ENCODE measurements around the gene PIGK. TPM values are rescaled to one million over a fixed set of nuclear protein-coding genes. Genes with fewer than 3 reads are reported as not detected.

The PIGK gene
- polyA plus RNA-seq, 3 donors, result 4.0 to 24.7 (median 19.4) TPM

GRCh38 chr1:77265180-77265579 is 46.0 kb upstream of the PIGK start:
- DNase-seq, result no peak
- no peak overlapping the region for H2AFZ ChIP-seq (ENCODE audit: insufficient read depth, low read depth, low read length, poor library complexity, severe bottlenecking)
- no peaks in the 10 kb centered on the region for H3K36me3 ChIP-seq (replicated peaks in 1 of 2; ENCODE audit: control insufficient read depth in 1 of 2, insufficient read depth in 2 of 2, low read length in 2 of 2)
- no peaks in the 10 kb centered on the region for H3K79me2 ChIP-seq (ENCODE audit: insufficient read depth, low read length)
- Mint-ChIP-seq H3K4me1 (no peaks in the 10 kb centered on the region), H3K4me3 (no peak overlapping the region), H3K36me3 (no peaks in the 10 kb centered on the region), H3K9me3 (peaks cover 0 to 9% (median 0%) of the 10 kb centered on the region in 7 donors), H3K27me3 (ENCODE audit: low read depth in 3 of 3) (peaks cover 2 to 12% (median 7%) of the 10 kb centered on the region in 3 donors), H3K27ac (no peak overlapping the region)
- no peak overlapping the region for H3K4me3 ChIP-seq (replicated peaks in 1 of 3; ENCODE audit: low read depth in 2 of 3, low read length in 3 of 3)
- no peak overlapping the region for H3K9ac ChIP-seq (ENCODE audit: insufficient read depth, low read length, poor library complexity, severe bottlenecking)
- no peaks in the 10 kb centered on the region for H3K9me3 ChIP-seq (replicated peaks in 1 of 2; ENCODE audit: control insufficient read depth in 1 of 2, insufficient read depth in 1 of 2, low read length in 2 of 2)
- no peak overlapping the region for H3K27ac ChIP-seq (ENCODE audit: low read depth in 1 of 2, low read length in 2 of 2)
- H3K4me2 ChIP-seq (replicated peaks; ENCODE audit: extremely low read depth, low read length, poor library complexity, severe bottlenecking), result no peak overlapping the region
- WGBS (ENCODE audit: insufficient coverage), result 100% methylated on average over 1 of the region's 1 CpG
- intact Hi-C loops (cut with micrococcal nuclease), result no loop called here
- no peaks in the 10 kb centered on the region for H3K27me3 ChIP-seq (ENCODE audit: control insufficient read depth in 2 of 2, insufficient read depth in 2 of 2, low read length in 2 of 2)
- H3K4me1 ChIP-seq (ENCODE audit: control insufficient read depth in 1 of 2, insufficient read depth in 2 of 2, low read length in 2 of 2), result no peaks in the 10 kb centered on the region
- TF ChIP-seq CTCF (IDR thresholded peaks at IDR 0.05), result no peak
- no peaks in the 10 kb centered on the region for H4K20me1 ChIP-seq (ENCODE audit: insufficient read depth, low read length)

- no peaks in the 10 kb centered on the region for H3K4me1 ChIP-seq (ENCODE audit: control insufficient read depth in 1 of 2, insufficient read depth in 2 of 2, low read length in 2 of 2)
- H3K27ac Mint-ChIP-seq, result no peak overlapping the region
- no peaks in the 10 kb centered on the region for H3K27me3 ChIP-seq (ENCODE audit: control insufficient read depth in 2 of 2, insufficient read depth in 2 of 2, low read length in 2 of 2)
- H3K27me3 Mint-ChIP-seq (ENCODE audit: low read depth in 3 of 3), result peaks cover 0 to 7% (median 5%) of the 10 kb centered on the region in 3 donors
- no peak overlapping the region for H3K4me3 ChIP-seq (replicated peaks in 1 of 3; ENCODE audit: low read depth in 2 of 3, low read length in 3 of 3)
- no peaks in the 10 kb centered on the region for H3K9me3 ChIP-seq (replicated peaks in 1 of 2; ENCODE audit: control insufficient read depth in 1 of 2, insufficient read depth in 1 of 2, low read length in 2 of 2)
- intact Hi-C loops (cut with micrococcal nuclease), result no loop called here
- H3K79me2 ChIP-seq (ENCODE audit: insufficient read depth, low read length), result no peaks in the 10 kb centered on the region
- no peak overlapping the region for H3K9ac ChIP-seq (ENCODE audit: insufficient read depth, low read length, poor library complexity, severe bottlenecking)
- H3K27ac ChIP-seq (ENCODE audit: low read depth in 1 of 2, low read length in 2 of 2), result no peak overlapping the region
- H3K4me3 Mint-ChIP-seq, result no peak overlapping the region
- H3K4me2 ChIP-seq (replicated peaks; ENCODE audit: extremely low read depth, low read length, poor library complexity, severe bottlenecking), result no peak overlapping the region
- H3K36me3 Mint-ChIP-seq, result no peaks in the 10 kb centered on the region
- no peaks in the 10 kb centered on the region for H3K36me3 ChIP-seq (replicated peaks in 1 of 2; ENCODE audit: control insufficient read depth in 1 of 2, insufficient read depth in 2 of 2, low read length in 2 of 2)
- no peak for TF ChIP-seq CTCF (IDR thresholded peaks at IDR 0.05)
- H3K4me1 Mint-ChIP-seq, result no peaks in the 10 kb centered on the region
- no peak overlapping the region for H2AFZ ChIP-seq (ENCODE audit: insufficient read depth, low read depth, low read length, poor library complexity, severe bottlenecking)
- H3K9me3 Mint-ChIP-seq, result peaks cover 0 to 11% (median 0%) of the 10 kb centered on the region in 7 donors
- no peak for DNase-seq
- no peaks in the 10 kb centered on the region for H4K20me1 ChIP-seq (ENCODE audit: insufficient read depth, low read length)
- WGBS (ENCODE audit: insufficient coverage), result no CpG with 5 or more reads among the region's 1 CpG
These were observed 44.5 kb upstream of the PIGK start for GRCh38 chr1:77263708-77264107.
